Adrenal gland (tissue), 12 donors: ENCODE data around the gene KRTAP3-2. TPM values are rescaled to one million over a fixed set of nuclear protein-coding genes. Genes with fewer than 3 reads are reported as not detected.

Experiments
- DNase-seq, 7 donors: peaks; one replicate each; pipeline ENCODE4 v3.0.0-alpha.2; 2019 to 2020
- H3K27ac ChIP-seq, 5 donors: fragments of 200-600 bp; sonication (generic) in 4 of 5; 1 replicate in 3 of 5; 2 replicates in 2 of 5; pipeline versions ENCODE4 v1.5.1 to v1.8.0; 2016 to 2020; ENCODE audit warnings: mild to moderate bottlenecking in 1 of 5
- H3K27me3 ChIP-seq: fragments of 200-600 bp; 2 replicates; pipeline ENCODE4 v1.8.0; 2021
- H3K36me3 ChIP-seq, 2 donors: fragments of 200-600 bp; replicated peaks in 1 of 2; 1 replicate in 1 of 2; 2 replicates in 1 of 2; pipeline versions ENCODE4 v1.5.1 to v1.8.0; 2018 to 2022
- H3K4me1 ChIP-seq, 2 donors: fragments of 200-600 bp; replicated peaks in 1 of 2; 1 replicate in 1 of 2; 2 replicates in 1 of 2; pipeline versions ENCODE4 v1.5.1 to v1.8.0; 2018 to 2021
- H3K4me3 ChIP-seq, 4 donors: fragments of 200-600 bp; sonication (generic) in 3 of 4; one replicate each; pipeline ENCODE4 v1.5.1; 2016 to 2018
- H3K9me3 ChIP-seq, 3 donors: fragments of 200-600 bp; sonication (generic) in 1 of 3; replicated peaks in 1 of 3; 1 replicate in 2 of 3; 2 replicates in 1 of 3; pipeline versions ENCODE4 v1.5.1 to v1.8.0; 2016 to 2021
- POLR2A ChIP-seq, 2 donors: fragments of 450-650 bp; IDR thresholded peaks; one replicate each; pipeline ENCODE4 v1.6.1; 2017; ENCODE audit warnings: antibody characterized with exemption in 2 of 2, mild to moderate bottlenecking in 2 of 2, moderate library complexity in 1 of 2
- WGBS, 4 donors: extraction: QIAGEN DNeasy Blood & Tissue Kit in 2 of 4; methylation state at CpG; one replicate each; pipeline versions ENCODE4 v1.1.5 to v1.1.7; 2013 to 2017; 5-methylcytosine and 5-hydroxymethylcytosine counted together
- intact Hi-C, 2 donors: fragments of 100-400 bp; cut with DNase I; formaldehyde crosslinking; loops; one replicate each; pipeline versions ENCODE4 v1.14.1 to v1.15.0; 2022 to 2023
- polyA plus RNA-seq, 3 donors: library from polyadenylated mRNA; stranded (reverse); fragments of 200-250 nt in 2 of 3; fragments of 350-450 nt in 1 of 3; fragmentation: Illumina TruSeq in 1 of 3; extraction: RNeasy Lipid Tissue Mini Kit (QIAGEN cat#74804) in 1 of 3; gene quantifications; one replicate each; pipeline ENCODE4 v1.2.3, GENCODE V29; 2013 to 2014
- small RNA-seq, 2 donors: library from RNA; depleted of rRNA; stranded (forward); fragments of <200 nt; gene quantifications; one replicate each; pipeline ENCODE3, GENCODE V24; 2016
- total RNA-seq, 9 donors: library from RNA; depleted of rRNA in 4 of 9; stranded (reverse); fragments of >200 nt in 4 of 9; fragments of 120-200 nt in 1 of 9; fragmentation: NEBNext Ultra II Directional in 1 of 9; extraction: Animal tissue kit (Norgen Biotek cat#: 25700) in 1 of 9; gene quantifications; one replicate each; pipeline versions ENCODE4 v1.1.0 to v1.2.4, GENCODE V29; 2013 to 2023
- TF ChIP-seq, protein P1 (sequence below), 6 experiments: fragments of 450-650 bp in 4 of 6; fragments of 200-600 bp in 2 of 6; sonication (generic) in 1 of 6; IDR thresholded peaks; 1 replicate in 5 of 6; 2 replicates in 1 of 6; pipeline versions ENCODE4 v1.5.1 to v1.8.0; 2016 to 2021; ENCODE audit warnings: antibody characterized with exemption in 6 of 6, mild to moderate bottlenecking in 2 of 6, moderate library complexity in 1 of 6
- donor health status: healthy with polysubstance abuse.
- donor health status: Bipolar disorder and iron deficiency.
- donor health status: DM: yes; HTN: yes; CAD: no.
- donor health status: DM: no; HTN: no; CAD: no.
- donor health status: DM: no; HTN: no; CAD: no.
- donor health status: DM: yes; HTN: yes; CAD: no.

KRTAP3-2 gene
- total and polyA plus RNA-seq, 12 donors: not detected

DNA sequence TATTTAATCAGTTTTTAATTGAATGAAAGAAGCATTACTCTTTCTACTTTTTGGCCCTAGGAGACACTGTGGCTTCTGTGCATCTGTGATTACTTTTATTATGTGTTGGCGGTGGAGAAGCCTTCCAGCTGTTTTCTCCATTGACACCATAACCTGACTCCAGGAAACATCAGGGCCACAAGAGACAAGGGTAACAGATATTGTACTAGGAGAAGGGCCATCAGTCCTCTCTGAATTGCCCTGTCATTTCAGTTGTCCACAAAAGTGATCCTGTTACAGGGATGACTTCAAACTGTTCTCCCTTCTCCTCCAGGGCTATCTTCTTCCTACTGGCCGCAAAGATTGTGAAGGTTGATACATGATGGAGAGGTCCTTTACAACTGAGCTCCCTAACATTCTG lies 47.6 kb downstream of the KRTAP3-2 start:
- WGBS, 4 donors: 86 to 94% (median 87%) methylated on average over 2 of the region's 2 CpGs

DNA sequence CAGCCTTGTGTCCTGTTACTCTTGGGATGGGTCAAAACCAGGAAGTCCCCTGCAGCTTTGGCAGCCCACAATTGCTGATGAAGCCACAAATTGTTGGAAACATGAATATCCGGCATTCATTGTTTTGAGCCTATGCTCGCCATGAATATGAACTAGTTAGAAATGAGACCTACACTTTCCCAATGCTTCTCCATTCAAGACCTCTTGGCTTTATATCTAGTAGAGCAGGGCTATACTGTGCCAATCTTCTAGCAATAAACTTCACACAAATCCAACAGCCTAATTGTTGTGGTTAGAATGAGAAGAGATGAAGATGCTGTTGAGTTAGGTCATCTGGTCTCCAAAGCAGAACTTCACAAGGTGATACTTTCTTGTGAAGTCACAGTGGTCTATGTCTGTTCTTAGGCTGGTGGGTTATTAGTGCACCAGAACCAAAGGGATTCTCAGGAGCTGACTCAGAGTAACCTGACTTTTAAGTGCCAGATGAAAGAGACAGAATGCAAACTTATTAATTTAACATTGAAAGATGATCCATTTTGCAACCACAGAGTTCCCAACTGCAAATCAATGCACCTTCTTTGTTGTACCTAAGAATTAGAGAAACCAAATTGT lies 48.6 kb downstream of the KRTAP3-2 start:
- 93 to 97% (median 94%) methylated on average over 2 of the region's 2 CpGs for WGBS, 4 donors
- H3K36me3 ChIP-seq: no peaks in the 10 kb centered on the region
- no peak overlapping the region for H3K4me3 ChIP-seq
- TF ChIP-seq POLR2A (IDR thresholded peaks at IDR 0.05): no peak
- intact Hi-C loops: loop anchor here in 1 of 2 donors (10.0 kb wide), 1 partner anchor 384 kb away; no protein-coding TSS in a partner anchor
- peaks cover 6% of the 10 kb centered on the region for H3K27me3 ChIP-seq
- H3K27ac ChIP-seq: no peak overlapping the region
- no peaks in the 10 kb centered on the region for H3K4me1 ChIP-seq
- no peaks in the 10 kb centered on the region for H3K9me3 ChIP-seq
- no peak for DNase-seq

More for the DNA sequence above, 47.6 kb downstream of the KRTAP3-2 start:
- no peak overlapping the region for H3K27ac ChIP-seq
- no peak for TF ChIP-seq POLR2A (IDR thresholded peaks at IDR 0.05)
- TF ChIP-seq, protein P1, sequence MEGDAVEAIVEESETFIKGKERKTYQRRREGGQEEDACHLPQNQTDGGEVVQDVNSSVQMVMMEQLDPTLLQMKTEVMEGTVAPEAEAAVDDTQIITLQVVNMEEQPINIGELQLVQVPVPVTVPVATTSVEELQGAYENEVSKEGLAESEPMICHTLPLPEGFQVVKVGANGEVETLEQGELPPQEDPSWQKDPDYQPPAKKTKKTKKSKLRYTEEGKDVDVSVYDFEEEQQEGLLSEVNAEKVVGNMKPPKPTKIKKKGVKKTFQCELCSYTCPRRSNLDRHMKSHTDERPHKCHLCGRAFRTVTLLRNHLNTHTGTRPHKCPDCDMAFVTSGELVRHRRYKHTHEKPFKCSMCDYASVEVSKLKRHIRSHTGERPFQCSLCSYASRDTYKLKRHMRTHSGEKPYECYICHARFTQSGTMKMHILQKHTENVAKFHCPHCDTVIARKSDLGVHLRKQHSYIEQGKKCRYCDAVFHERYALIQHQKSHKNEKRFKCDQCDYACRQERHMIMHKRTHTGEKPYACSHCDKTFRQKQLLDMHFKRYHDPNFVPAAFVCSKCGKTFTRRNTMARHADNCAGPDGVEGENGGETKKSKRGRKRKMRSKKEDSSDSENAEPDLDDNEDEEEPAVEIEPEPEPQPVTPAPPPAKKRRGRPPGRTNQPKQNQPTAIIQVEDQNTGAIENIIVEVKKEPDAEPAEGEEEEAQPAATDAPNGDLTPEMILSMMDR (IDR thresholded peaks at IDR 0.05): no peak
- DNase-seq: no peak
- intact Hi-C loops: loop anchor here in 1 of 2 donors (10.0 kb wide), 1 partner anchor 383 kb away; no protein-coding TSS in a partner anchor
- H3K4me3 ChIP-seq: no peak overlapping the region
- H3K9me3 ChIP-seq: no peaks in the 10 kb centered on the region
- H3K4me1 ChIP-seq: no peaks in the 10 kb centered on the region
- H3K27me3 ChIP-seq: peaks cover 6% of the 10 kb centered on the region
- no peaks in the 10 kb centered on the region for H3K36me3 ChIP-seq

DNA sequence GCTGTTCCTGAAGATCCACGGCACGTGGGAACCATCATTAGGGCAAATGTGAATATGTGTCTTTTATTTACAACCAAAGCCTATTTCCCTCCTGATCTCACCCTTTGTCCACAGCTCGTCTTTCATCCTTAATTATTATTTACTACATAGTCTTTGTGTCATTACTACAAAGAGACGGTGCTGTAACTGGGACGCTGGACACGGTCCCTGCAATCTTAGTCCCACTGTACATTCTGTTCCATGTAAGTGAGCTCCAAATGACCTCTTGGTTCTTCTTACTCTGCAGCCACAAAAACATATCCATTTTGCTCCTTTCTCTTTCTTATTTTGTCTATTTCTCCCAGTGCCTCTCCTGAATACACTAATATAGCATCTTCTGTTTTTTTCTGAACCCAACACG lies 49.5 kb downstream of the KRTAP3-2 start:
- DNase-seq: no peak
- Histone ChIP-seq H3K9me3 (no peaks in the 10 kb centered on the region), H3K4me1 (no peaks in the 10 kb centered on the region), H3K27ac (no peak overlapping the region), H3K36me3 (no peaks in the 10 kb centered on the region), H3K4me3 (no peak overlapping the region), H3K27me3 (peaks cover 6% of the 10 kb centered on the region)
- no peak for TF ChIP-seq POLR2A (IDR thresholded peaks at IDR 0.05)
- TF ChIP-seq, protein P1 (IDR thresholded peaks at IDR 0.05): no peak
- intact Hi-C loops: loop anchor here in 1 of 2 donors (10.0 kb wide), 1 partner anchor 385 kb away; no protein-coding TSS in a partner anchor
- WGBS, 4 donors: 67 to 77% (median 74%) methylated on average over 7 of the region's 7 CpGs

DNA sequence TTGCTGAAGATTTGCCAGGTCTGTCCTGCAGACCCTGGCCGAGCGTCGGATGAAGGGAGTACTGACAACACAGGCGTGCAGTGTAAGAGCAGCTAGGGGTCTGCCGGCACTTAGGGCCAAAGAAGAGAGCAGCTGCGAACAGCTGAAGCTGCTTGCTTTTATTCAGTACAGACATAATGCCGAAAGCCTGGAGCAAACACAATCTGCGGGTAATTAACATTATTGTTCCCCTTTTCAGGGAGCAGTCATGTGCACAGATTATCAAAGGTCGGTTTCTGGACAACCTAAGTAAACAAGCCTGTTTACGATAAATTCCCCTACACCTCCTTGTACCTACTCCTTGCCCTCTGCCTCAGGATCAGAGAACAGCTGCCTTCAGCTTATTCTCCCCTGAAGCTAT lies 50.3 kb downstream of the KRTAP3-2 start:
- no peaks in the 10 kb centered on the region for H3K4me1 ChIP-seq
- no peak overlapping the region for H3K27ac ChIP-seq
- H3K4me3 ChIP-seq: no peak overlapping the region
- H3K27me3 ChIP-seq: peaks cover 6% of the 10 kb centered on the region
- no peaks in the 10 kb centered on the region for H3K36me3 ChIP-seq
- no peaks in the 10 kb centered on the region for H3K9me3 ChIP-seq
- intact Hi-C loops: no loop called here
- WGBS, 4 donors: 34 to 53% (median 48%) methylated on average over 10 of the region's 10 CpGs
- DNase-seq: no peak
- TF ChIP-seq POLR2A (IDR thresholded peaks at IDR 0.05): no peak

Small RNA genes within 50 kb of the gene (small RNA-seq; reads per million reads assigned to genes)
- 0 reads per million in 2 donors for gene KRTAP3-4P

Other genes starting within 250 kb of the KRTAP3-2 start
Only the 30 nearest of the 37 such genes appear.
- not detected for gene KRT28, start 199.9 kb downstream of the KRTAP3-2 start, total RNA-seq
- gene KRT28, start 199.9 kb downstream of the KRTAP3-2 start, polyA plus RNA-seq: not detected
- gene KRT10, start 177.3 kb downstream of the KRTAP3-2 start, total RNA-seq: 10 to 100 TPM in 6 of 9 donors, 1 to 10 TPM in 2, under 1 TPM in 1; 0.35 to 58.4 (median 27.4) TPM
- 10 to 100 TPM; 31.1 to 36.3 (median 36.0) TPM for gene KRT10, start 177.3 kb downstream of the KRTAP3-2 start, polyA plus RNA-seq
- gene KRT12, start 132.7 kb downstream of the KRTAP3-2 start, total RNA-seq: not detected
- gene KRT12, start 132.7 kb downstream of the KRTAP3-2 start, polyA plus RNA-seq: not detected
- gene KRT20, start 114.7 kb downstream of the KRTAP3-2 start, total RNA-seq: under 1 TPM in 2 of 9 donors, not detected in 7; 0.23 to 0.50 TPM
- under 1 TPM in 2 of 3 donors, not detected in 1; 0.27 to 0.64 TPM for gene KRT20, start 114.7 kb downstream of the KRTAP3-2 start, polyA plus RNA-seq
- gene KRT23, start 62.3 kb downstream of the KRTAP3-2 start, total RNA-seq: not detected
- under 1 TPM in 1 of 3 donors, not detected in 2; 0.03 TPM for gene KRT23, start 62.3 kb downstream of the KRTAP3-2 start, polyA plus RNA-seq
- not detected for gene KRT39, start 33.0 kb downstream of the KRTAP3-2 start, total RNA-seq
- under 1 TPM in 1 of 3 donors, not detected in 2; 0.17 TPM for gene KRT39, start 33.0 kb downstream of the KRTAP3-2 start, polyA plus RNA-seq
- not detected for gene KRT40, start 15.6 kb downstream of the KRTAP3-2 start, total RNA-seq
- not detected for gene KRT40, start 15.6 kb downstream of the KRTAP3-2 start, polyA plus RNA-seq
- not detected for gene KRTAP3-3, start 5.7 kb downstream of the KRTAP3-2 start, total RNA-seq
- not detected for gene KRTAP3-3, start 5.7 kb downstream of the KRTAP3-2 start, polyA plus RNA-seq
- not detected for gene KRTAP3-1, start 9.2 kb upstream of the KRTAP3-2 start, total RNA-seq
- not detected for gene KRTAP3-1, start 9.2 kb upstream of the KRTAP3-2 start, polyA plus RNA-seq
- not detected for gene KRTAP1-5, start 27.3 kb upstream of the KRTAP3-2 start, total RNA-seq
- gene KRTAP1-5, start 27.3 kb upstream of the KRTAP3-2 start, polyA plus RNA-seq: not detected
- gene KRTAP1-4, start 30.3 kb upstream of the KRTAP3-2 start, total RNA-seq: not detected
- not detected for gene KRTAP1-4, start 30.3 kb upstream of the KRTAP3-2 start, polyA plus RNA-seq
- not detected for gene KRTAP1-3, start 35.0 kb upstream of the KRTAP3-2 start, total RNA-seq
- gene KRTAP1-3, start 35.0 kb upstream of the KRTAP3-2 start, polyA plus RNA-seq: not detected
- not detected for gene KRTAP1-1, start 41.5 kb upstream of the KRTAP3-2 start, total RNA-seq
- not detected for gene KRTAP1-1, start 41.5 kb upstream of the KRTAP3-2 start, polyA plus RNA-seq
- not detected for gene KRTAP2-1, start 47.4 kb upstream of the KRTAP3-2 start, total RNA-seq
- gene KRTAP2-1, start 47.4 kb upstream of the KRTAP3-2 start, polyA plus RNA-seq: not detected
- gene KRTAP2-2, start 55.3 kb upstream of the KRTAP3-2 start, total RNA-seq: not detected
- not detected for gene KRTAP2-2, start 55.3 kb upstream of the KRTAP3-2 start, polyA plus RNA-seq
- gene KRTAP2-3, start 60.2 kb upstream of the KRTAP3-2 start, total RNA-seq: not detected
- not detected for gene KRTAP2-3, start 60.2 kb upstream of the KRTAP3-2 start, polyA plus RNA-seq
- not detected for gene KRTAP2-4, start 66.0 kb upstream of the KRTAP3-2 start, total RNA-seq
- gene KRTAP2-4, start 66.0 kb upstream of the KRTAP3-2 start, polyA plus RNA-seq: not detected
- not detected for gene KRTAP4-7, start 84.2 kb upstream of the KRTAP3-2 start, total RNA-seq
- gene KRTAP4-7, start 84.2 kb upstream of the KRTAP3-2 start, polyA plus RNA-seq: not detected
- not detected for gene KRTAP4-8, start 98.2 kb upstream of the KRTAP3-2 start, total RNA-seq
- gene KRTAP4-8, start 98.2 kb upstream of the KRTAP3-2 start, polyA plus RNA-seq: not detected
- not detected for gene KRTAP4-16, start 102.3 kb upstream of the KRTAP3-2 start, total RNA-seq
- not detected for gene KRTAP4-16, start 102.3 kb upstream of the KRTAP3-2 start, polyA plus RNA-seq
- gene KRTAP4-9, start 105.5 kb upstream of the KRTAP3-2 start, total RNA-seq: not detected
- gene KRTAP4-9, start 105.5 kb upstream of the KRTAP3-2 start, polyA plus RNA-seq: not detected
- gene KRTAP4-11, start 118.5 kb upstream of the KRTAP3-2 start, total RNA-seq: not detected
- gene KRTAP4-11, start 118.5 kb upstream of the KRTAP3-2 start, polyA plus RNA-seq: not detected
- not detected for gene KRTAP4-12, start 124.3 kb upstream of the KRTAP3-2 start, total RNA-seq
- gene KRTAP4-12, start 124.3 kb upstream of the KRTAP3-2 start, polyA plus RNA-seq: not detected
- not detected for gene KRTAP4-6, start 140.6 kb upstream of the KRTAP3-2 start, total RNA-seq
- not detected for gene KRTAP4-6, start 140.6 kb upstream of the KRTAP3-2 start, polyA plus RNA-seq
- gene KRTAP4-5, start 149.9 kb upstream of the KRTAP3-2 start, total RNA-seq: not detected
- gene KRTAP4-5, start 149.9 kb upstream of the KRTAP3-2 start, polyA plus RNA-seq: not detected
- not detected for gene KRTAP4-4, start 160.8 kb upstream of the KRTAP3-2 start, total RNA-seq
- gene KRTAP4-4, start 160.8 kb upstream of the KRTAP3-2 start, polyA plus RNA-seq: not detected
- not detected for gene KRTAP4-3, start 168.3 kb upstream of the KRTAP3-2 start, total RNA-seq
- gene KRTAP4-3, start 168.3 kb upstream of the KRTAP3-2 start, polyA plus RNA-seq: not detected
- not detected for gene KRTAP4-2, start 178.3 kb upstream of the KRTAP3-2 start, total RNA-seq
- gene KRTAP4-2, start 178.3 kb upstream of the KRTAP3-2 start, polyA plus RNA-seq: not detected
- gene KRTAP4-1, start 185.0 kb upstream of the KRTAP3-2 start, total RNA-seq: not detected
- not detected for gene KRTAP4-1, start 185.0 kb upstream of the KRTAP3-2 start, polyA plus RNA-seq
- not detected for gene KRTAP9-1, start 190.0 kb upstream of the KRTAP3-2 start, total RNA-seq
- gene KRTAP9-1, start 190.0 kb upstream of the KRTAP3-2 start, polyA plus RNA-seq: not detected